Panc1 (cell line): ENCODE data around the gene WASF1. TPM values are rescaled to one million over a fixed set of nuclear protein-coding genes. Genes with fewer than 3 reads are reported as not detected.

Source experiments
- ATAC-seq: fragments of 200-7000 bp; cut with Tn5 transposase; 2 replicates; pipeline ENCODE4 v1.9.1; 2020; ENCODE audit warnings: mild to moderate bottlenecking, moderate library complexity
- BruUV-seq: library from RNA; stranded (reverse); fragments of 400-500 nt; replicated peaks from 2 replicates; lab custom pipeline; 2021; lab: Mats Ljungman, UMichigan
- CTCF ChIA-PET: fragments of 300-600 bp; sonication (Branson Sonifier 250); formaldehyde crosslinking; loops from one replicate; lab custom pipeline; 2022; ENCODE audit warnings: antibody characterized with exemption; lab: Charles Lee
- POLR2A ChIA-PET: fragments of 300-600 bp; sonication (Branson Sonifier 250); formaldehyde crosslinking; loops from one replicate; lab custom pipeline; 2022; ENCODE audit warnings: antibody characterized with exemption; lab: Charles Lee
- DNase-seq: peaks from one replicate; pipeline ENCODE4 v3.0.0-alpha.2; 2010; ENCODE audit warnings: low read depth, low spot score
- H3K27ac ChIP-seq: 2 replicates; pipeline ENCODE4 v1.5.1; 2011; ENCODE audit warnings: mild to moderate bottlenecking, low read length, inconsistent platforms
- H3K27me3 ChIP-seq: fragments of 200-500 bp; sonication (Bioruptor generic); 2 replicates; pipeline ENCODE4 v1.6.0; 2014; ENCODE audit warnings: low read length, inconsistent platforms; ENCODE audit not compliant: control insufficient read depth, insufficient read depth
- H3K36me3 ChIP-seq: fragments of 200-500 bp; sonication (Bioruptor generic); 2 replicates; pipeline ENCODE4 v1.5.1; 2014; ENCODE audit warnings: inconsistent platforms, mild to moderate bottlenecking, low read length, moderate library complexity; ENCODE audit not compliant: control insufficient read depth, insufficient read depth
- H3K4me1 ChIP-seq: 2 replicates; pipeline ENCODE4 v1.5.1; 2011; ENCODE audit warnings: inconsistent platforms, mild to moderate bottlenecking, low read length, moderate library complexity; ENCODE audit not compliant: control insufficient read depth, insufficient read depth
- H3K4me3 ChIP-seq, 2 experiments: 2 replicates each; pipeline ENCODE4 v1.5.1; 2011 to 2012; ENCODE audit warnings: low read depth in 2 of 2, low read length in 2 of 2, mild to moderate bottlenecking in 2 of 2, inconsistent platforms in 1 of 2, moderate library complexity in 1 of 2
- H3K9me3 ChIP-seq: fragments of 200-500 bp; sonication (Bioruptor generic); 2 replicates; pipeline ENCODE4 v1.5.1; 2014; ENCODE audit warnings: low read depth, mild to moderate bottlenecking, inconsistent platforms, low read length, moderate library complexity; ENCODE audit not compliant: control insufficient read depth, insufficient read depth
- POLR2AphosphoS5 ChIP-seq: IDR thresholded peaks from 2 replicates; pipeline ENCODE4 v1.6.1; 2012; ENCODE audit warnings: mild to moderate bottlenecking, low read depth, low read length, moderate library complexity
- SIN3A ChIP-seq: IDR thresholded peaks from 2 replicates; pipeline ENCODE4 v1.6.1; 2012; ENCODE audit warnings: low read depth, mild to moderate bottlenecking, low read length, moderate library complexity, borderline replicate concordance; ENCODE audit not compliant: insufficient read depth
- TCF7L2 ChIP-seq: IDR thresholded peaks from 2 replicates; pipeline ENCODE4 v1.6.1; 2011; ENCODE audit warnings: mild to moderate bottlenecking, low read depth, low read length, inconsistent platforms
- in situ Hi-C: cut with HindIII; loops from 2 replicates; pipeline ENCODE4 v1.10.0; 2016; ENCODE audit warnings: low sequenced_read_pairs, low pct_unique_long_range_greater_than_20kb
- intact Hi-C: fragments of 100-400 bp; cut with micrococcal nuclease; formaldehyde crosslinking; loops from one replicate; pipeline ENCODE4 v1.10.0; 2022; ENCODE audit not compliant: unreplicated experiment
- total RNA-seq: library from RNA; stranded (reverse); gene quantifications from one replicate; pipeline ENCODE4 v1.2.1, GENCODE V29; 2021; ENCODE audit not compliant: unreplicated experiment
- TF ChIP-seq, protein P1 (sequence below), 2 experiments: IDR thresholded peaks; 2 replicates each; pipeline ENCODE4 v1.6.1; 2011 to 2012; ENCODE audit warnings: low read depth in 2 of 2, control low read depth in 1 of 2, low read length in 1 of 2, mild to moderate bottlenecking in 1 of 2, moderate library complexity in 1 of 2; ENCODE audit not compliant: insufficient read depth in 1 of 2
- TF ChIP-seq, protein P2 (sequence below): fragments of 450-650 bp; IDR thresholded peaks from 2 replicates; pipeline ENCODE4 v1.5.1; 2017; ENCODE audit warnings: mild to moderate bottlenecking

Gene WASF1
- total RNA-seq, 1 experiment from 2014 or later: 63.9 TPM

DNA sequence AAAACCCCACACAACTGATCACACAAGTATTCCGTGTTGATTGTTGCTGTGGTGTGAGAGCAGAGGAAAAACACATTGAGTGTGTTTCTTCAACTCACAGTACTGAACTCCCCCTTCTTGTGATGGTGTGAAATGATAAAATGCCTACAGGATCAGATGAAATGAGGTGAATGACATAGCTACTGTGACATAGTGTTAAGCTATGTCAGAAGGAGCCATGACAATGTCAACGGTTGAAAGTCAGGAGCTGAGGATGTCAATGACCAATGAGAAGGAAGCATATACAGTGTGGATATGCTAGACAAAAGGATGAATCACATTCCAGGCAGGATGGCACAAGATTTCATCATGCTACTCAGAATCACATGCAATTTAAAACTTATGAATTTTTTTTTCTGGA lies 38.8 kb downstream of the WASF1 start:
- Histone ChIP-seq H3K27ac (peak overlapping the region; percentile 14; the same call in 1 of the 2 replicates), H3K4me1 (no peaks in the 10 kb centered on the region), H3K36me3 (no peaks in the 10 kb centered on the region), H3K4me3 (no peak overlapping the region), H3K9me3 (peaks cover 7% of the 10 kb centered on the region; the same call in 1 of the 2 replicates), H3K27me3 (no peaks in the 10 kb centered on the region)
- BruUV-seq: no TSS peak
- CTCF ChIA-PET: no interaction called here
- POLR2A ChIA-PET: no interaction called here
- DNase-seq (peak; percentile 12), ATAC-seq (no peak)
- in situ Hi-C loops (no loop called here), intact Hi-C loops (no loop called here)
- TF ChIP-seq, protein P1, sequence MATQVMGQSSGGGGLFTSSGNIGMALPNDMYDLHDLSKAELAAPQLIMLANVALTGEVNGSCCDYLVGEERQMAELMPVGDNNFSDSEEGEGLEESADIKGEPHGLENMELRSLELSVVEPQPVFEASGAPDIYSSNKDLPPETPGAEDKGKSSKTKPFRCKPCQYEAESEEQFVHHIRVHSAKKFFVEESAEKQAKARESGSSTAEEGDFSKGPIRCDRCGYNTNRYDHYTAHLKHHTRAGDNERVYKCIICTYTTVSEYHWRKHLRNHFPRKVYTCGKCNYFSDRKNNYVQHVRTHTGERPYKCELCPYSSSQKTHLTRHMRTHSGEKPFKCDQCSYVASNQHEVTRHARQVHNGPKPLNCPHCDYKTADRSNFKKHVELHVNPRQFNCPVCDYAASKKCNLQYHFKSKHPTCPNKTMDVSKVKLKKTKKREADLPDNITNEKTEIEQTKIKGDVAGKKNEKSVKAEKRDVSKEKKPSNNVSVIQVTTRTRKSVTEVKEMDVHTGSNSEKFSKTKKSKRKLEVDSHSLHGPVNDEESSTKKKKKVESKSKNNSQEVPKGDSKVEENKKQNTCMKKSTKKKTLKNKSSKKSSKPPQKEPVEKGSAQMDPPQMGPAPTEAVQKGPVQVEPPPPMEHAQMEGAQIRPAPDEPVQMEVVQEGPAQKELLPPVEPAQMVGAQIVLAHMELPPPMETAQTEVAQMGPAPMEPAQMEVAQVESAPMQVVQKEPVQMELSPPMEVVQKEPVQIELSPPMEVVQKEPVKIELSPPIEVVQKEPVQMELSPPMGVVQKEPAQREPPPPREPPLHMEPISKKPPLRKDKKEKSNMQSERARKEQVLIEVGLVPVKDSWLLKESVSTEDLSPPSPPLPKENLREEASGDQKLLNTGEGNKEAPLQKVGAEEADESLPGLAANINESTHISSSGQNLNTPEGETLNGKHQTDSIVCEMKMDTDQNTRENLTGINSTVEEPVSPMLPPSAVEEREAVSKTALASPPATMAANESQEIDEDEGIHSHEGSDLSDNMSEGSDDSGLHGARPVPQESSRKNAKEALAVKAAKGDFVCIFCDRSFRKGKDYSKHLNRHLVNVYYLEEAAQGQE (IDR thresholded peaks at IDR 0.05; ENCODE audit: insufficient read depth in 1 of 2, low read depth in 2 of 2, low read length in 1 of 2): no peak
- TF ChIP-seq POLR2AphosphoS5 (no peak), TCF7L2 (no peak), SIN3A (no peak)
- TF ChIP-seq, protein P2, sequence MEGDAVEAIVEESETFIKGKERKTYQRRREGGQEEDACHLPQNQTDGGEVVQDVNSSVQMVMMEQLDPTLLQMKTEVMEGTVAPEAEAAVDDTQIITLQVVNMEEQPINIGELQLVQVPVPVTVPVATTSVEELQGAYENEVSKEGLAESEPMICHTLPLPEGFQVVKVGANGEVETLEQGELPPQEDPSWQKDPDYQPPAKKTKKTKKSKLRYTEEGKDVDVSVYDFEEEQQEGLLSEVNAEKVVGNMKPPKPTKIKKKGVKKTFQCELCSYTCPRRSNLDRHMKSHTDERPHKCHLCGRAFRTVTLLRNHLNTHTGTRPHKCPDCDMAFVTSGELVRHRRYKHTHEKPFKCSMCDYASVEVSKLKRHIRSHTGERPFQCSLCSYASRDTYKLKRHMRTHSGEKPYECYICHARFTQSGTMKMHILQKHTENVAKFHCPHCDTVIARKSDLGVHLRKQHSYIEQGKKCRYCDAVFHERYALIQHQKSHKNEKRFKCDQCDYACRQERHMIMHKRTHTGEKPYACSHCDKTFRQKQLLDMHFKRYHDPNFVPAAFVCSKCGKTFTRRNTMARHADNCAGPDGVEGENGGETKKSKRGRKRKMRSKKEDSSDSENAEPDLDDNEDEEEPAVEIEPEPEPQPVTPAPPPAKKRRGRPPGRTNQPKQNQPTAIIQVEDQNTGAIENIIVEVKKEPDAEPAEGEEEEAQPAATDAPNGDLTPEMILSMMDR: no peak

DNA sequence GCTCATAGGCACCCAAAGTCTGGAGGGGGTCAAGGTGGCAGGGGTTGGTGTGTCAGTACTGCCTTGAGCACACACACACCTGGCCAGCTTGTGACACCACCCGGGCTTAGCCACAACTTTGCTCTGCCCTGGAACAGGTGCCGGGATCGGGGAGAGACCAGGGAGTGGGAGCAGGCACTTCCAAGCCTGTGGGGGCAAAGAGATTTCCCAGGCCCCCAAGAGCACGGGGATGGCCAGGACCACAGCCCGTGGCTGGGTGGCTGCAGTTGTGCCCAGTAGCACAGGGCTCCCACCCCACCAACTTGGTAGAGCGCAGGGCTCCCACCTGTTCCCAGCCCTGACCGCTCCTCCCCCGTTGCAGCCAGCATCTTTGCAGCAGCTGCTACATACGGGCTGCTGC lies 40.4 kb downstream of the WASF1 start:
- no peak for TF ChIP-seq SIN3A
- no peak for TF ChIP-seq POLR2AphosphoS5
- TF ChIP-seq, protein P1 (IDR thresholded peaks at IDR 0.05; ENCODE audit: insufficient read depth in 1 of 2, low read depth in 2 of 2, low read length in 1 of 2): no peak
- TF ChIP-seq TCF7L2: no peak
- TF ChIP-seq, protein P2: no peak
- Histone ChIP-seq H3K36me3 (no peaks in the 10 kb centered on the region), H3K4me1 (no peaks in the 10 kb centered on the region), H3K27ac (no peak overlapping the region), H3K4me3 (no peak overlapping the region), H3K9me3 (peaks cover 7% of the 10 kb centered on the region; the same call in 1 of the 2 replicates), H3K27me3 (no peaks in the 10 kb centered on the region)
- POLR2A ChIA-PET: no interaction called here
- in situ Hi-C loops: no loop called here
- intact Hi-C loops: no loop called here
- CTCF ChIA-PET: no interaction called here
- DNase-seq (no peak), ATAC-seq (no peak; the same call in 1 of the 2 replicates)
- no TSS peak for BruUV-seq
